Sigmoid colon (tissue), 4 donors: ENCODE data around the gene APLF.

Experiments used
- EP300 ChIP-seq, 4 donors: sonication (generic); formaldehyde crosslinking; IDR thresholded peaks; one replicate each; pipeline ENCODE4 v1.6.1; 2017; ENCODE audit warnings: antibody characterized with exemption in 4 of 4
- POLR2A ChIP-seq, 2 donors: fragments of 450-650 bp; IDR thresholded peaks; one replicate each; pipeline ENCODE4 v1.6.1; 2016; ENCODE audit warnings: antibody characterized with exemption in 2 of 2, mild to moderate bottlenecking in 2 of 2, moderate library complexity in 2 of 2
- TF ChIP-seq, protein P1 (sequence below), 4 experiments: fragments of 450-650 bp in 3 of 4; fragments of 200-600 bp in 1 of 4; IDR thresholded peaks; one replicate each; pipeline ENCODE4 v1.5.1; 2016 to 2019; ENCODE audit warnings: antibody characterized with exemption in 4 of 4, mild to moderate bottlenecking in 3 of 4, moderate library complexity in 2 of 4

- TF ChIP-seq, protein P1, sequence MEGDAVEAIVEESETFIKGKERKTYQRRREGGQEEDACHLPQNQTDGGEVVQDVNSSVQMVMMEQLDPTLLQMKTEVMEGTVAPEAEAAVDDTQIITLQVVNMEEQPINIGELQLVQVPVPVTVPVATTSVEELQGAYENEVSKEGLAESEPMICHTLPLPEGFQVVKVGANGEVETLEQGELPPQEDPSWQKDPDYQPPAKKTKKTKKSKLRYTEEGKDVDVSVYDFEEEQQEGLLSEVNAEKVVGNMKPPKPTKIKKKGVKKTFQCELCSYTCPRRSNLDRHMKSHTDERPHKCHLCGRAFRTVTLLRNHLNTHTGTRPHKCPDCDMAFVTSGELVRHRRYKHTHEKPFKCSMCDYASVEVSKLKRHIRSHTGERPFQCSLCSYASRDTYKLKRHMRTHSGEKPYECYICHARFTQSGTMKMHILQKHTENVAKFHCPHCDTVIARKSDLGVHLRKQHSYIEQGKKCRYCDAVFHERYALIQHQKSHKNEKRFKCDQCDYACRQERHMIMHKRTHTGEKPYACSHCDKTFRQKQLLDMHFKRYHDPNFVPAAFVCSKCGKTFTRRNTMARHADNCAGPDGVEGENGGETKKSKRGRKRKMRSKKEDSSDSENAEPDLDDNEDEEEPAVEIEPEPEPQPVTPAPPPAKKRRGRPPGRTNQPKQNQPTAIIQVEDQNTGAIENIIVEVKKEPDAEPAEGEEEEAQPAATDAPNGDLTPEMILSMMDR (IDR thresholded peaks at IDR 0.05), result no peak
- TF ChIP-seq EP300 (IDR thresholded peaks at IDR 0.05) (no peak), POLR2A (IDR thresholded peaks at IDR 0.05) (no peak)
These were observed 15.6 kb downstream of the APLF start for GRCh38 chr2:68483011-68483410.
